Kidney (tissue), 14 donors: ENCODE data around the gene CCSER1. TPM values are rescaled to one million over a fixed set of nuclear protein-coding genes. Genes with fewer than 3 reads are reported as not detected.

Experiments
- DNase-seq, 5 donors: peaks; one replicate each; pipeline ENCODE4 v3.0.0-alpha.2; 2013 to 2020
- FAIRE-seq: peaks from 2 replicates; lab custom pipeline; 2012; peaks lifted over from hg19 to GRCh38; lab: Jason Lieb, UNC
- H3K27ac ChIP-seq, 2 donors: one replicate each; pipeline ENCODE4 v1.7.0; 2013; ENCODE audit warnings: low read depth in 2 of 2, low read length in 2 of 2, inconsistent platforms in 1 of 2
- H3K27me3 ChIP-seq: one replicate; pipeline ENCODE4 v1.7.1; 2013; ENCODE audit warnings: low read length, inconsistent platforms; ENCODE audit not compliant: control insufficient read depth, insufficient read depth
- H3K36me3 ChIP-seq, 3 donors: one replicate each; pipeline versions ENCODE4 v1.7.0 to v1.7.1; 2013; ENCODE audit warnings: low read length in 3 of 3, control low read depth in 1 of 3, inconsistent platforms in 1 of 3; ENCODE audit not compliant: insufficient read depth in 3 of 3, control insufficient read depth in 2 of 3
- H3K4me1 ChIP-seq, 3 donors: one replicate each; pipeline versions ENCODE4 v1.7.0 to v1.7.1; 2013; ENCODE audit warnings: low read length in 3 of 3, inconsistent platforms in 1 of 3, low read depth in 1 of 3; ENCODE audit not compliant: control insufficient read depth in 2 of 3, insufficient read depth in 2 of 3
- H3K4me3 ChIP-seq, 3 donors: one replicate each; pipeline versions ENCODE4 v1.7.0 to v1.8.1; 2013; ENCODE audit warnings: low read length in 3 of 3, control low read depth in 1 of 3, inconsistent platforms in 1 of 3
- H3K9ac ChIP-seq, 3 donors: one replicate each; pipeline versions ENCODE4 v1.7.0 to v1.7.1; 2013; ENCODE audit warnings: low read length in 3 of 3, control low read depth in 1 of 3, inconsistent platforms in 1 of 3
- H3K9me3 ChIP-seq, 3 donors: one replicate each; pipeline versions ENCODE4 v1.7.0 to v1.7.1; 2013; ENCODE audit warnings: low read length in 3 of 3, control low read depth in 1 of 3, inconsistent platforms in 1 of 3; ENCODE audit not compliant: control insufficient read depth in 2 of 3, insufficient read depth in 1 of 3
- intact Hi-C: fragments of 100-400 bp; cut with DNase I; formaldehyde crosslinking; loops from one replicate; pipeline ENCODE4 v1.11.1; 2022
- polyA plus RNA-seq: library from polyadenylated mRNA; stranded (reverse); fragments of 350-450 nt; fragmentation: Illumina TruSeq; extraction: RNeasy Lipid Tissue Mini Kit (QIAGEN cat#74804); gene quantifications from one replicate; pipeline ENCODE4 v1.2.3, GENCODE V29; 2014; ENCODE audit warnings: low read depth, low replicate concordance; ENCODE audit not compliant: insufficient read depth
- total RNA-seq: library from RNA; stranded (reverse); fragmentation: NEBNext Ultra II Directional; extraction: Animal tissue kit (Norgen Biotek cat#: 25700); gene quantifications from one replicate; pipeline ENCODE4 v1.2.1, GENCODE V29; 2021
- TF ChIP-seq, protein P1 (sequence below): IDR thresholded peaks from 3 replicates; pipeline ENCODE4 v1.5.1; 2012; ENCODE audit warnings: mild to moderate bottlenecking, moderate library complexity, borderline replicate concordance; ENCODE audit not compliant: insufficient read depth; ENCODE audit errors: extremely low read depth
- donor health status: control.
- donor health status: control.
- donor health status: control.
- donor health status: control.
- donor health status: control.
- donor health status: DM: yes; HTN: yes; CAD: no.
- donor health status: Normal renal cell carcinoma (clear cell type).

CCSER1 gene
- total and polyA plus RNA-seq, 2 donors from 2014 or later = 4.2 to 26.8 TPM

- TF ChIP-seq, protein P1, sequence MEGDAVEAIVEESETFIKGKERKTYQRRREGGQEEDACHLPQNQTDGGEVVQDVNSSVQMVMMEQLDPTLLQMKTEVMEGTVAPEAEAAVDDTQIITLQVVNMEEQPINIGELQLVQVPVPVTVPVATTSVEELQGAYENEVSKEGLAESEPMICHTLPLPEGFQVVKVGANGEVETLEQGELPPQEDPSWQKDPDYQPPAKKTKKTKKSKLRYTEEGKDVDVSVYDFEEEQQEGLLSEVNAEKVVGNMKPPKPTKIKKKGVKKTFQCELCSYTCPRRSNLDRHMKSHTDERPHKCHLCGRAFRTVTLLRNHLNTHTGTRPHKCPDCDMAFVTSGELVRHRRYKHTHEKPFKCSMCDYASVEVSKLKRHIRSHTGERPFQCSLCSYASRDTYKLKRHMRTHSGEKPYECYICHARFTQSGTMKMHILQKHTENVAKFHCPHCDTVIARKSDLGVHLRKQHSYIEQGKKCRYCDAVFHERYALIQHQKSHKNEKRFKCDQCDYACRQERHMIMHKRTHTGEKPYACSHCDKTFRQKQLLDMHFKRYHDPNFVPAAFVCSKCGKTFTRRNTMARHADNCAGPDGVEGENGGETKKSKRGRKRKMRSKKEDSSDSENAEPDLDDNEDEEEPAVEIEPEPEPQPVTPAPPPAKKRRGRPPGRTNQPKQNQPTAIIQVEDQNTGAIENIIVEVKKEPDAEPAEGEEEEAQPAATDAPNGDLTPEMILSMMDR = no peak
These were observed 659.4 kb downstream of the CCSER1 start for GRCh38 chr4:90786602-90787001.

GRCh38 chr4:90792696-90793095, 665.5 kb downstream of the CCSER1 start:
- intact Hi-C loops = no loop called here
- no peaks in the 10 kb centered on the region for H3K4me1 ChIP-seq
- no peak for FAIRE-seq
- peaks cover 0 to 4% (median 0%) of the 10 kb centered on the region in 3 donors for H3K9me3 ChIP-seq
- H3K27ac ChIP-seq = no peak overlapping the region
- H3K9ac ChIP-seq = no peak overlapping the region
- DNase-seq = no peak
- H3K4me3 ChIP-seq = no peak overlapping the region
- H3K36me3 ChIP-seq = no peaks in the 10 kb centered on the region
- TF ChIP-seq, protein P1 = no peak
- H3K27me3 ChIP-seq = no peaks in the 10 kb centered on the region

More at GRCh38 chr4:90786602-90787001, 659.4 kb downstream of the CCSER1 start:
- H3K36me3 ChIP-seq = no peaks in the 10 kb centered on the region
- no peaks in the 10 kb centered on the region for H3K27me3 ChIP-seq
- no peaks in the 10 kb centered on the region for H3K9me3 ChIP-seq
- no peak overlapping the region for H3K9ac ChIP-seq
- FAIRE-seq (no peak), DNase-seq (no peak)
- no peak overlapping the region for H3K27ac ChIP-seq
- no peaks in the 10 kb centered on the region for H3K4me1 ChIP-seq
- intact Hi-C loops = no loop called here
- no peak overlapping the region for H3K4me3 ChIP-seq

GRCh38 chr4:90798948-90799347, 671.8 kb downstream of the CCSER1 start:
- peaks cover 0 to 4% (median 0%) of the 10 kb centered on the region in 3 donors for H3K9me3 ChIP-seq
- intact Hi-C loops = no loop called here
- no peaks in the 10 kb centered on the region for H3K36me3 ChIP-seq
- TF ChIP-seq, protein P1 = no peak
- H3K27me3 ChIP-seq = no peaks in the 10 kb centered on the region
- H3K4me1 ChIP-seq = no peaks in the 10 kb centered on the region
- H3K4me3 ChIP-seq = no peak overlapping the region
- no peak overlapping the region for H3K9ac ChIP-seq
- no peak for DNase-seq
- H3K27ac ChIP-seq = no peak overlapping the region
- FAIRE-seq = no peak

DNA sequence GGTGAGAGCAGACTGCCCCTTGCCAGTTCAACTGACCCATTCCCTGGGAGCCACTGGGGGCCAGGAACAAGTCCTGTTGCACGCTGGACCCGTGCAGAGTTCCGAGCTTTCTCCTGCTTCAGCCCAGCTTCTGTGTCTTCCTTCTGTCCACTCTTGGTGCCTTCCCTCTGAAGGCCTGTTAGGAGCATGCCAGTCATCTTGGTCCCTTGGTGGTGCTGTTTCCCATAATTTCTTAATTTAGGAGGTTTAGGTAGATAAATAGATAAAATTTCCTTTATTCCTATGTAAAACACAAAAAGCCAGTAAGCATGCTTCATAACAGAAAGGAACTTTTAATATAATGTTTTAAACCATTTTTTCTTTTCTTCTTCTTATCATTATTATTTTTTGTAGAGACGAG, 672.7 kb downstream of the CCSER1 start:
- DNase-seq (no peak), FAIRE-seq (no peak)
- Histone ChIP-seq H3K4me3 (no peak overlapping the region), H3K27me3 (no peaks in the 10 kb centered on the region), H3K27ac (no peak overlapping the region), H3K9me3 (peaks cover 0 to 4% (median 0%) of the 10 kb centered on the region in 3 donors), H3K4me1 (no peaks in the 10 kb centered on the region), H3K36me3 (no peaks in the 10 kb centered on the region), H3K9ac (no peak overlapping the region)
- TF ChIP-seq, protein P1 = no peak
- intact Hi-C loops = no loop called here
